SH-SY5Y (cell line): ENCODE data around the gene TESK1.

Experiments
- GATA2 ChIP-seq: IDR thresholded peaks from 2 replicates; pipeline ENCODE4 v1.6.1; 2011; ENCODE audit warnings: mild to moderate bottlenecking, low read depth, low read length
- GATA3 ChIP-seq: IDR thresholded peaks from 2 replicates; pipeline ENCODE4 v1.6.1; 2011; ENCODE audit warnings: low read depth, mild to moderate bottlenecking, low read length, moderate library complexity

DNA sequence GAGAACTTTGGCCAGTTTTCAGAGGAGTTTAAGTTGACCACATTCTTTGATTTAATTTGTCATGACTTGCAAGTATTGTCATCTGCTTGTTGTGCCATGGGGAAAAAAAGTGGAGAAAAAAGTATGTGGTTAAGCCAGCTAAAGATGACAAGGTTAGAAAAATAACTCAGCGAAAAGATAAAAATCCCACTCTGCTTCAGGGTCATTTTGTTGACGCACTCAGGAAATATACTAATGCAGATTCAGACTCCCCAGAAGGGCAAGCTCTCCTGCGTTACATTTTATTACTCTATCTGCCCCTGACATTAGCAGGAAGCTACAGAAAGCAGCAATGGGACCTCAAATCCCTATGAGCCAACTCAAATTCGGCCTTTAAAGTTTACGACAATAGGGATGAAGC is 27.6 kb upstream of the TESK1 start:
- TF ChIP-seq GATA2: no peak
- TF ChIP-seq GATA3: no peak
